ENCODE measurements around the gene FAP. TPM values are rescaled to one million over a fixed set of nuclear protein-coding genes. Genes with fewer than 3 reads are reported as not detected.

FAP gene, protein sequence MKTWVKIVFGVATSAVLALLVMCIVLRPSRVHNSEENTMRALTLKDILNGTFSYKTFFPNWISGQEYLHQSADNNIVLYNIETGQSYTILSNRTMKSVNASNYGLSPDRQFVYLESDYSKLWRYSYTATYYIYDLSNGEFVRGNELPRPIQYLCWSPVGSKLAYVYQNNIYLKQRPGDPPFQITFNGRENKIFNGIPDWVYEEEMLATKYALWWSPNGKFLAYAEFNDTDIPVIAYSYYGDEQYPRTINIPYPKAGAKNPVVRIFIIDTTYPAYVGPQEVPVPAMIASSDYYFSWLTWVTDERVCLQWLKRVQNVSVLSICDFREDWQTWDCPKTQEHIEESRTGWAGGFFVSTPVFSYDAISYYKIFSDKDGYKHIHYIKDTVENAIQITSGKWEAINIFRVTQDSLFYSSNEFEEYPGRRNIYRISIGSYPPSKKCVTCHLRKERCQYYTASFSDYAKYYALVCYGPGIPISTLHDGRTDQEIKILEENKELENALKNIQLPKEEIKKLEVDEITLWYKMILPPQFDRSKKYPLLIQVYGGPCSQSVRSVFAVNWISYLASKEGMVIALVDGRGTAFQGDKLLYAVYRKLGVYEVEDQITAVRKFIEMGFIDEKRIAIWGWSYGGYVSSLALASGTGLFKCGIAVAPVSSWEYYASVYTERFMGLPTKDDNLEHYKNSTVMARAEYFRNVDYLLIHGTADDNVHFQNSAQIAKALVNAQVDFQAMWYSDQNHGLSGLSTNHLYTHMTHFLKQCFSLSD
- total RNA-seq: 0.26 and 1.1 TPM in 2 replicates

GRCh38 chr2:162243294-162243693 is at the start of gene FAP:
Gene FAP (minus strand): TSS chr2:162243445. CDS start chr2:162243327, 118 bp downstream.
- DNase-seq (ENCODE audit: low read depth) (no peak), FAIRE-seq (no peak)
- Histone ChIP-seq H3K36me3 (ENCODE audit: control insufficient read depth, insufficient read depth, low read length) (no peaks in the 10 kb centered on the region), H3K27me3 (ENCODE audit: control insufficient read depth, insufficient read depth, low read length) (no peaks in the 10 kb centered on the region), H3K4me3 (ENCODE audit: low read depth, low read length) (no peak within 1 kb of the TSS)
- TF ChIP-seq, protein P1, sequence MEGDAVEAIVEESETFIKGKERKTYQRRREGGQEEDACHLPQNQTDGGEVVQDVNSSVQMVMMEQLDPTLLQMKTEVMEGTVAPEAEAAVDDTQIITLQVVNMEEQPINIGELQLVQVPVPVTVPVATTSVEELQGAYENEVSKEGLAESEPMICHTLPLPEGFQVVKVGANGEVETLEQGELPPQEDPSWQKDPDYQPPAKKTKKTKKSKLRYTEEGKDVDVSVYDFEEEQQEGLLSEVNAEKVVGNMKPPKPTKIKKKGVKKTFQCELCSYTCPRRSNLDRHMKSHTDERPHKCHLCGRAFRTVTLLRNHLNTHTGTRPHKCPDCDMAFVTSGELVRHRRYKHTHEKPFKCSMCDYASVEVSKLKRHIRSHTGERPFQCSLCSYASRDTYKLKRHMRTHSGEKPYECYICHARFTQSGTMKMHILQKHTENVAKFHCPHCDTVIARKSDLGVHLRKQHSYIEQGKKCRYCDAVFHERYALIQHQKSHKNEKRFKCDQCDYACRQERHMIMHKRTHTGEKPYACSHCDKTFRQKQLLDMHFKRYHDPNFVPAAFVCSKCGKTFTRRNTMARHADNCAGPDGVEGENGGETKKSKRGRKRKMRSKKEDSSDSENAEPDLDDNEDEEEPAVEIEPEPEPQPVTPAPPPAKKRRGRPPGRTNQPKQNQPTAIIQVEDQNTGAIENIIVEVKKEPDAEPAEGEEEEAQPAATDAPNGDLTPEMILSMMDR (IDR thresholded peaks at IDR 0.05; ENCODE audit: insufficient read depth, low read length, severe bottlenecking): no peak

- H3K27me3 ChIP-seq (ENCODE audit: control insufficient read depth, insufficient read depth, low read length): no peaks in the 10 kb centered on the region
- H3K36me3 ChIP-seq (ENCODE audit: control insufficient read depth, insufficient read depth, low read length): no peaks in the 10 kb centered on the region
- TF ChIP-seq, protein P1 (IDR thresholded peaks at IDR 0.05; ENCODE audit: insufficient read depth, low read length, severe bottlenecking): no peak
- FAIRE-seq (no peak), DNase-seq (ENCODE audit: low read depth) (no peak)
- no peak overlapping the region for H3K4me3 ChIP-seq (ENCODE audit: low read depth, low read length)
These were observed 48.5 kb upstream of the FAP start for GRCh38 chr2:162291748-162292147.

GRCh38 chr2:162282765-162283425 is 39.6 kb upstream of the FAP start:
- H3K36me3 ChIP-seq (ENCODE audit: control insufficient read depth, insufficient read depth, low read length): no peaks in the 10 kb centered on the region
- no peak for DNase-seq (ENCODE audit: low read depth)
- no peak overlapping the region for H3K4me3 ChIP-seq (ENCODE audit: low read depth, low read length)
- H3K27me3 ChIP-seq (ENCODE audit: control insufficient read depth, insufficient read depth, low read length): no peaks in the 10 kb centered on the region
- no peak for FAIRE-seq
- TF ChIP-seq, protein P1 (IDR thresholded peaks at IDR 0.05; ENCODE audit: insufficient read depth, low read length, severe bottlenecking): no peak

- Histone ChIP-seq H3K4me3 (ENCODE audit: low read depth, low read length) (no peak overlapping the region), H3K36me3 (ENCODE audit: control insufficient read depth, insufficient read depth, low read length) (no peaks in the 10 kb centered on the region), H3K27me3 (ENCODE audit: control insufficient read depth, insufficient read depth, low read length) (no peaks in the 10 kb centered on the region)
- FAIRE-seq (no peak), DNase-seq (ENCODE audit: low read depth) (no peak)
- TF ChIP-seq, protein P1 (IDR thresholded peaks at IDR 0.05; ENCODE audit: insufficient read depth, low read length, severe bottlenecking): no peak
These were observed 37.4 kb upstream of the FAP start for GRCh38 chr2:162280654-162281053.

GRCh38 chr2:162277381-162277780 is 34.1 kb upstream of the FAP start:
- H3K27me3 ChIP-seq (ENCODE audit: control insufficient read depth, insufficient read depth, low read length): no peaks in the 10 kb centered on the region
- no peaks in the 10 kb centered on the region for H3K36me3 ChIP-seq (ENCODE audit: control insufficient read depth, insufficient read depth, low read length)
- H3K4me3 ChIP-seq (ENCODE audit: low read depth, low read length): no peak overlapping the region
- TF ChIP-seq, protein P1 (IDR thresholded peaks at IDR 0.05; ENCODE audit: insufficient read depth, low read length, severe bottlenecking): no peak
- DNase-seq (ENCODE audit: low read depth) (no peak), FAIRE-seq (no peak)

Measured in bronchial epithelial cell (primary cell).